HEK293 (cell line): ENCODE data around the gene ATP5F1D.
A peak's percentile ranks its signal among the peaks of the same experiment; 100 is the strongest.

Experiments
- CTCF ChIA-PET: fragments of 350-600 bp; formaldehyde crosslinking; extraction: SDS; loops from one replicate; lab custom pipeline; 2021; ENCODE audit warnings: antibody characterized with exemption; lab: Yijun Ruan, JAX
- POLR2A ChIA-PET: fragments of 300-600 bp; formaldehyde crosslinking; extraction: SDS; loops from one replicate; lab custom pipeline; 2020; ENCODE audit warnings: antibody characterized with exemption, inconsistent platforms; lab: Yijun Ruan, JAX
- H3K27ac ChIP-seq: fragments of 200-500 bp; sonication (Bioruptor generic); 2 replicates; pipeline ENCODE4 v1.5.1; 2014; ENCODE audit warnings: low read depth, low read length, control low read depth, inconsistent platforms; ENCODE audit errors: extremely low read depth
- H3K36me3 ChIP-seq, 2 experiments: fragments of 200-500 bp in 1 of 2; sonication (Bioruptor generic) in 1 of 2; 1 replicate in 1 of 2; 2 replicates in 1 of 2; pipeline ENCODE4 v1.5.1; 2014 to 2017; ENCODE audit warnings: inconsistent platforms in 2 of 2, low read length in 2 of 2; ENCODE audit not compliant: control insufficient read depth in 2 of 2, insufficient read depth in 1 of 2
- H3K4me1 ChIP-seq: fragments of 200-500 bp; sonication (Bioruptor generic); 2 replicates; pipeline ENCODE4 v1.5.1; 2014; ENCODE audit warnings: mild to moderate bottlenecking, low read length, inconsistent platforms; ENCODE audit not compliant: control insufficient read depth, insufficient read depth
- H3K4me3 ChIP-seq: 2 replicates; pipeline ENCODE4 v1.5.1; 2011; ENCODE audit warnings: low read depth, mild to moderate bottlenecking, control low read depth, low read length, moderate library complexity
- H3K9me3 ChIP-seq: fragments of 200-500 bp; sonication (Bioruptor generic); 2 replicates; pipeline ENCODE4 v1.5.1; 2014; ENCODE audit warnings: low read depth, low read length, inconsistent platforms; ENCODE audit not compliant: control insufficient read depth, insufficient read depth
- KLF10 ChIP-seq: fragments of 450-650 bp; IDR thresholded peaks from 2 replicates; pipeline ENCODE4 v1.5.1; 2018; ENCODE audit warnings: missing biosample characterization, mild to moderate bottlenecking, missing genetic modification characterization
- ZFP41 ChIP-seq: fragments of 450-650 bp; formaldehyde crosslinking; IDR thresholded peaks from 2 replicates; pipeline ENCODE4 v1.5.1; 2016; ENCODE audit warnings: missing biosample characterization, missing genetic modification characterization, borderline replicate concordance
- ZNF214 ChIP-seq: fragments of 450-650 bp; formaldehyde crosslinking; IDR thresholded peaks from 2 replicates; pipeline ENCODE4 v1.5.1; 2017; ENCODE audit warnings: missing biosample characterization, mild to moderate bottlenecking, missing genetic modification characterization, borderline replicate concordance
- ZNF335 ChIP-seq: fragments of 450-650 bp; formaldehyde crosslinking; conservative IDR thresholded peaks from 2 replicates; pipeline ENCODE4 v1.5.1; 2016; ENCODE audit warnings: missing biosample characterization, missing genetic modification characterization
- ZNF791 ChIP-seq: fragments of 450-650 bp; formaldehyde crosslinking; IDR thresholded peaks from 2 replicates; pipeline ENCODE4 v1.5.1; 2016; ENCODE audit warnings: missing biosample characterization, missing genetic modification characterization
- TF ChIP-seq, protein P1 (sequence below): sonication (generic); formaldehyde crosslinking; IDR thresholded peaks from 2 replicates; pipeline ENCODE4 v1.8.1; 2022; ENCODE audit warnings: mild to moderate bottlenecking, moderate library complexity, missing genetic modification reagents
- TF ChIP-seq, protein P2 (sequence below): fragments of 450-650 bp; formaldehyde crosslinking; IDR thresholded peaks from 2 replicates; pipeline ENCODE4 v1.5.1; 2016; ENCODE audit warnings: missing biosample characterization, missing genetic modification characterization
- TF ChIP-seq, protein P3 (sequence below): fragments of 450-650 bp; formaldehyde crosslinking; IDR thresholded peaks from 2 replicates; pipeline ENCODE4 v1.5.1; 2016; ENCODE audit warnings: missing biosample characterization, missing genetic modification characterization
- TF ChIP-seq, protein P4 (sequence below): fragments of 450-650 bp; formaldehyde crosslinking; IDR thresholded peaks from 2 replicates; pipeline ENCODE4 v1.5.1; 2016; ENCODE audit warnings: missing biosample characterization, missing genetic modification characterization
- TF ChIP-seq, protein P5 (sequence below): fragments of 450-650 bp; formaldehyde crosslinking; IDR thresholded peaks from 2 replicates; pipeline ENCODE4 v1.5.1; 2016; ENCODE audit warnings: missing biosample characterization, missing genetic modification characterization
- TF ChIP-seq, protein P6 (sequence below): fragments of 450-650 bp; formaldehyde crosslinking; IDR thresholded peaks from 2 replicates; pipeline ENCODE4 v1.5.1; 2017; ENCODE audit warnings: missing biosample characterization, missing genetic modification characterization
- TF ChIP-seq, protein P7 (sequence below): fragments of 450-650 bp; formaldehyde crosslinking; IDR thresholded peaks from 2 replicates; pipeline ENCODE4 v1.5.1; 2016; ENCODE audit warnings: missing biosample characterization, missing genetic modification characterization
- TF ChIP-seq, protein P8 (sequence below): fragments of 450-650 bp; formaldehyde crosslinking; IDR thresholded peaks from 2 replicates; pipeline ENCODE4; 2016; ENCODE audit warnings: missing biosample characterization, missing genetic modification characterization

ATP5F1D gene

DNA sequence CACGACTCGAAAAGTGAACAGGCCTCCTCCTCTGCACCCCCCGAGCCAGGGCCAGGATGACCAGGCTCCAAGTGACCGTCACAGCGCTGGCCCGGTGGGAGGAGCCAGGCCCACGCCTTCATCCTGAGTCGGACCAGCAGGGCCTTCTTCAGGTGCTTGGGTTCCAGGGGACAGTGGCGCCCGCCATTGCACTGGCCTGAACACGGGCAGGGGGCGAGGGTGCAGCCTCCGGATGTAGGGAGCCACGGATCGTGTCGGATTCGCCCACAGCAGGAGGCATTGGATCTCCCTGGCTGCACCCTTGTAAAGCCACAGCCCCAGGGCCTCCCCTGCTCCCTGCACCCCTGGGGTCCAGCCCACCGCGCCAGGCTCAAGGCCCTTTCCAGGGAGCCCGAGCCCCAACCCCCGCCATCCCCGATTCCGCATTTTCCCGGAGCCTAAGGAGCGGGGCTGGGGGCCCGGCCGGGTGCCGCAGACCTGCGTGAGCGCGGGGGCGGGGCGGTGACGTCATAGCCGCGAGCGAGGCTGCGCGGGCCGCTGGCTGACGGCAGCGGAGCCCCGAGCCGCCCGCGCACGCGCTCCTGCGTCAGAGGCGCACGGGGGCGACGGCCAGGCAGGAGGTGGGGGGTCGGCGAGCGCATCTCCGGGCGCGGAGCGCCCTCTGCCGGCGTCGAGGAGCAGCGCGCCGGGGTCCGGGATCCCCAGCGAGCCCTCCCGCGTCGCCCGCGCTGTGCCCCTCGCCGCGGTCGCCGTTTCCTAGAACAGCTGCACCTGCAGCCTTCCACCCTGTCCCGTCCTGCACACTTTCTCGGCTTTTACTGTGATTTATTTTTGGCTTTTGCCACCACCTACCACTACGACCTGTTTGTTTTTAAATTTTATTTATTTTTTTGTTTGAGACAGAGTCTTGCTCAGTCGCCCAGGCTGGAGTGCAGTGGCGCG is 1.5 kb upstream of the ATP5F1D start (continued):
- TF ChIP-seq, protein P1, sequence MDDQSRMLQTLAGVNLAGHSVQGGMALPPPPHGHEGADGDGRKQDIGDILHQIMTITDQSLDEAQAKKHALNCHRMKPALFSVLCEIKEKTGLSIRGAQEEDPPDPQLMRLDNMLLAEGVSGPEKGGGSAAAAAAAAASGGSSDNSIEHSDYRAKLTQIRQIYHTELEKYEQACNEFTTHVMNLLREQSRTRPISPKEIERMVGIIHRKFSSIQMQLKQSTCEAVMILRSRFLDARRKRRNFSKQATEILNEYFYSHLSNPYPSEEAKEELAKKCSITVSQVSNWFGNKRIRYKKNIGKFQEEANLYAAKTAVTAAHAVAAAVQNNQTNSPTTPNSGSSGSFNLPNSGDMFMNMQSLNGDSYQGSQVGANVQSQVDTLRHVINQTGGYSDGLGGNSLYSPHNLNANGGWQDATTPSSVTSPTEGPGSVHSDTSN (CRISPR knock-in tag) = no peak
- TF ChIP-seq KLF10 (peak; percentile 96), ZFP41 (tag by site-specific recombination) (no peak), ZNF214 (tag by site-specific recombination) (no peak)
- TF ChIP-seq, protein P2, sequence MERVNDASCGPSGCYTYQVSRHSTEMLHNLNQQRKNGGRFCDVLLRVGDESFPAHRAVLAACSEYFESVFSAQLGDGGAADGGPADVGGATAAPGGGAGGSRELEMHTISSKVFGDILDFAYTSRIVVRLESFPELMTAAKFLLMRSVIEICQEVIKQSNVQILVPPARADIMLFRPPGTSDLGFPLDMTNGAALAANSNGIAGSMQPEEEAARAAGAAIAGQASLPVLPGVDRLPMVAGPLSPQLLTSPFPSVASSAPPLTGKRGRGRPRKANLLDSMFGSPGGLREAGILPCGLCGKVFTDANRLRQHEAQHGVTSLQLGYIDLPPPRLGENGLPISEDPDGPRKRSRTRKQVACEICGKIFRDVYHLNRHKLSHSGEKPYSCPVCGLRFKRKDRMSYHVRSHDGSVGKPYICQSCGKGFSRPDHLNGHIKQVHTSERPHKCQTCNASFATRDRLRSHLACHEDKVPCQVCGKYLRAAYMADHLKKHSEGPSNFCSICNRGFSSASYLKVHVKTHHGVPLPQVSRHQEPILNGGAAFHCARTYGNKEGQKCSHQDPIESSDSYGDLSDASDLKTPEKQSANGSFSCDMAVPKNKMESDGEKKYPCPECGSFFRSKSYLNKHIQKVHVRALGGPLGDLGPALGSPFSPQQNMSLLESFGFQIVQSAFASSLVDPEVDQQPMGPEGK = peak; percentile 96
- TF ChIP-seq, protein P3, sequence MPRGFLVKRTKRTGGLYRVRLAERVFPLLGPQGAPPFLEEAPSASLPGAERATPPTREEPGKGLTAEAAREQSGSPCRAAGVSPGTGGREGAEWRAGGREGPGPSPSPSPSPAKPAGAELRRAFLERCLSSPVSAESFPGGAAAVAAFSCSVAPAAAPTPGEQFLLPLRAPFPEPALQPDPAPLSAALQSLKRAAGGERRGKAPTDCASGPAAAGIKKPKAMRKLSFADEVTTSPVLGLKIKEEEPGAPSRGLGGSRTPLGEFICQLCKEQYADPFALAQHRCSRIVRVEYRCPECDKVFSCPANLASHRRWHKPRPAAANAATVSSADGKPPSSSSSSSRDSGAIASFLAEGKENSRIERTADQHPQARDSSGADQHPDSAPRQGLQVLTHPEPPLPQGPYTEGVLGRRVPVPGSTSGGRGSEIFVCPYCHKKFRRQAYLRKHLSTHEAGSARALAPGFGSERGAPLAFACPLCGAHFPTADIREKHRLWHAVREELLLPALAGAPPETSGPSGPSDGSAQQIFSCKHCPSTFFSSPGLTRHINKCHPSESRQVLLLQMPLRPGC (tag by site-specific recombination) = no peak
- TF ChIP-seq, protein P4, sequence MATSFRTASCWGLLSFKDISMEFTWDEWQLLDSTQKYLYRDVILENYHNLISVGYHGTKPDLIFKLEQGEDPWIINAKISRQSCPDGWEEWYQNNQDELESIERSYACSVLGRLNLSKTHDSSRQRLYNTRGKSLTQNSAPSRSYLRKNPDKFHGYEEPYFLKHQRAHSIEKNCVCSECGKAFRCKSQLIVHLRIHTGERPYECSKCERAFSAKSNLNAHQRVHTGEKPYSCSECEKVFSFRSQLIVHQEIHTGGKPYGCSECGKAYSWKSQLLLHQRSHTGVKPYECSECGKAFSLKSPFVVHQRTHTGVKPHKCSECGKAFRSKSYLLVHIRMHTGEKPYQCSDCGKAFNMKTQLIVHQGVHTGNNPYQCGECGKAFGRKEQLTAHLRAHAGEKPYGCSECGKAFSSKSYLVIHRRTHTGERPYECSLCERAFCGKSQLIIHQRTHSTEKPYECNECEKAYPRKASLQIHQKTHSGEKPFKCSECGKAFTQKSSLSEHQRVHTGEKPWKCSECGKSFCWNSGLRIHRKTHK (tag by site-specific recombination) = no peak
- TF ChIP-seq, protein P5, sequence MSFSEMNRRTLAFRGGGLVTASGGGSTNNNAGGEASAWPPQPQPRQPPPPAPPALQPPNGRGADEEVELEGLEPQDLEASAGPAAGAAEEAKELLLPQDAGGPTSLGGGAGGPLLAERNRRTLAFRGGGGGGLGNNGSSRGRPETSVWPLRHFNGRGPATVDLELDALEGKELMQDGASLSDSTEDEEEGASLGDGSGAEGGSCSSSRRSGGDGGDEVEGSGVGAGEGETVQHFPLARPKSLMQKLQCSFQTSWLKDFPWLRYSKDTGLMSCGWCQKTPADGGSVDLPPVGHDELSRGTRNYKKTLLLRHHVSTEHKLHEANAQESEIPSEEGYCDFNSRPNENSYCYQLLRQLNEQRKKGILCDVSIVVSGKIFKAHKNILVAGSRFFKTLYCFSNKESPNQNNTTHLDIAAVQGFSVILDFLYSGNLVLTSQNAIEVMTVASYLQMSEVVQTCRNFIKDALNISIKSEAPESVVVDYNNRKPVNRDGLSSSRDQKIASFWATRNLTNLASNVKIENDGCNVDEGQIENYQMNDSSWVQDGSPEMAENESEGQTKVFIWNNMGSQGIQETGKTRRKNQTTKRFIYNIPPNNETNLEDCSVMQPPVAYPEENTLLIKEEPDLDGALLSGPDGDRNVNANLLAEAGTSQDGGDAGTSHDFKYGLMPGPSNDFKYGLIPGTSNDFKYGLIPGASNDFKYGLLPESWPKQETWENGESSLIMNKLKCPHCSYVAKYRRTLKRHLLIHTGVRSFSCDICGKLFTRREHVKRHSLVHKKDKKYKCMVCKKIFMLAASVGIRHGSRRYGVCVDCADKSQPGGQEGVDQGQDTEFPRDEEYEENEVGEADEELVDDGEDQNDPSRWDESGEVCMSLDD (tag by site-specific recombination) = peak; percentile 93

DNA sequence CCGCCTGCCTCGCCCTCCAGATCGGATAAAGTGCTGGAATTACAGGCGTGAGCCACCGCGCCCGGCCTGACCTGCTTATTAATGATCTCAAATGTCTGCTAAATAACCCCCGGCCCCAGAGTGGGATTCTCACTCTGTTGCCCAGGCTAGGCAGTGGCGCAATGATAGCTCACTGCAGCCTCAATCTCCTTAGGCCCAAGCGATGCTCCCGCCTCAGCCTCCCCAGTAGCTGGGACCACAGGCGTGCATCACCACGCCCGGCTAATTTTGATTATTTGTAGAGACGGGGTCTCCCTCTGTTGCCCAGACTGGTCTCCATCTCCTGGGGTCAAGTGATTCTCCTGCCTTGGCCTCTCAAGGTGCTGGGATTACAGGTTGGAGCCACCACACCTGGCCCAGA is 626 bp upstream of the ATP5F1D start:
- peak overlapping the region; percentile 63; the same call in 1 of the 2 replicates for H3K27ac ChIP-seq
- CTCF ChIA-PET = interaction anchor here (0.6 to 3.8 kb wide), 16 partner anchors 25 to 473 kb away, joined by 3 to 19 read pairs (median 3); partner anchors contain the start of genes ARHGAP45 and WDR18
- no peaks in the 10 kb centered on the region for H3K9me3 ChIP-seq
- TF ChIP-seq, protein P6, sequence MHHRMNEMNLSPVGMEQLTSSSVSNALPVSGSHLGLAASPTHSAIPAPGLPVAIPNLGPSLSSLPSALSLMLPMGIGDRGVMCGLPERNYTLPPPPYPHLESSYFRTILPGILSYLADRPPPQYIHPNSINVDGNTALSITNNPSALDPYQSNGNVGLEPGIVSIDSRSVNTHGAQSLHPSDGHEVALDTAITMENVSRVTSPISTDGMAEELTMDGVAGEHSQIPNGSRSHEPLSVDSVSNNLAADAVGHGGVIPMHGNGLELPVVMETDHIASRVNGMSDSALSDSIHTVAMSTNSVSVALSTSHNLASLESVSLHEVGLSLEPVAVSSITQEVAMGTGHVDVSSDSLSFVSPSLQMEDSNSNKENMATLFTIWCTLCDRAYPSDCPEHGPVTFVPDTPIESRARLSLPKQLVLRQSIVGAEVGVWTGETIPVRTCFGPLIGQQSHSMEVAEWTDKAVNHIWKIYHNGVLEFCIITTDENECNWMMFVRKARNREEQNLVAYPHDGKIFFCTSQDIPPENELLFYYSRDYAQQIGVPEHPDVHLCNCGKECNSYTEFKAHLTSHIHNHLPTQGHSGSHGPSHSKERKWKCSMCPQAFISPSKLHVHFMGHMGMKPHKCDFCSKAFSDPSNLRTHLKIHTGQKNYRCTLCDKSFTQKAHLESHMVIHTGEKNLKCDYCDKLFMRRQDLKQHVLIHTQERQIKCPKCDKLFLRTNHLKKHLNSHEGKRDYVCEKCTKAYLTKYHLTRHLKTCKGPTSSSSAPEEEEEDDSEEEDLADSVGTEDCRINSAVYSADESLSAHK = no peak
- TF ChIP-seq, protein P7, sequence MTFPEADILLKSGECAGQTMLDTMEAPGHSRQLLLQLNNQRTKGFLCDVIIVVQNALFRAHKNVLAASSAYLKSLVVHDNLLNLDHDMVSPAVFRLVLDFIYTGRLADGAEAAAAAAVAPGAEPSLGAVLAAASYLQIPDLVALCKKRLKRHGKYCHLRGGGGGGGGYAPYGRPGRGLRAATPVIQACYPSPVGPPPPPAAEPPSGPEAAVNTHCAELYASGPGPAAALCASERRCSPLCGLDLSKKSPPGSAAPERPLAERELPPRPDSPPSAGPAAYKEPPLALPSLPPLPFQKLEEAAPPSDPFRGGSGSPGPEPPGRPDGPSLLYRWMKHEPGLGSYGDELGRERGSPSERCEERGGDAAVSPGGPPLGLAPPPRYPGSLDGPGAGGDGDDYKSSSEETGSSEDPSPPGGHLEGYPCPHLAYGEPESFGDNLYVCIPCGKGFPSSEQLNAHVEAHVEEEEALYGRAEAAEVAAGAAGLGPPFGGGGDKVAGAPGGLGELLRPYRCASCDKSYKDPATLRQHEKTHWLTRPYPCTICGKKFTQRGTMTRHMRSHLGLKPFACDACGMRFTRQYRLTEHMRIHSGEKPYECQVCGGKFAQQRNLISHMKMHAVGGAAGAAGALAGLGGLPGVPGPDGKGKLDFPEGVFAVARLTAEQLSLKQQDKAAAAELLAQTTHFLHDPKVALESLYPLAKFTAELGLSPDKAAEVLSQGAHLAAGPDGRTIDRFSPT = no peak
- TF ChIP-seq ZNF335 = 0 out of 2 replicates have a peak, but pooled peaks have one; percentile 4
- TF ChIP-seq, protein P8, sequence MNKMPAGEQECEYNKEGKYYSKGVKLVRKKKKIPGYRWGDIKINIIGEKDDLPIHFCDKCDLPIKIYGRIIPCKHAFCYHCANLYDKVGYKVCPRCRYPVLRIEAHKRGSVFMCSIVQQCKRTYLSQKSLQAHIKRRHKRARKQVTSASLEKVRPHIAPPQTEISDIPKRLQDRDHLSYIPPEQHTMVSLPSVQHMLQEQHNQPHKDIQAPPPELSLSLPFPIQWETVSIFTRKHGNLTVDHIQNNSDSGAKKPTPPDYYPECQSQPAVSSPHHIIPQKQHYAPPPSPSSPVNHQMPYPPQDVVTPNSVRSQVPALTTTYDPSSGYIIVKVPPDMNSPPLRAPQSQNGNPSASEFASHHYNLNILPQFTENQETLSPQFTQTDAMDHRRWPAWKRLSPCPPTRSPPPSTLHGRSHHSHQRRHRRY (tag by site-specific recombination) = no peak
- TF ChIP-seq, protein P4 (tag by site-specific recombination) = no peak
- no peak for TF ChIP-seq ZNF791 (tag by site-specific recombination)
- H3K36me3 ChIP-seq = peaks cover 0 to 11% of the 10 kb centered on the region in 2 experiments; a peak in 1 of 3 replicates
- H3K4me1 ChIP-seq = peaks cover 8% of the 10 kb centered on the region
- no peak overlapping the region for H3K4me3 ChIP-seq
- POLR2A ChIA-PET = interaction anchor here (1.0 to 7.7 kb wide), 6 partner anchors 12 to 35 kb away, joined by 3 to 231 read pairs (median 6); partner anchors contain the start of genes CIRBP and FAM174C
